Stimulated activated CD8-positive, alpha-beta memory T cell treated with anti-CD3 and anti-CD28 coated beads, Interleukin-4, amount 100 ng/mL, for 4 hours (primary cell): Measurements from ENCODE around the gene RNF181.
A peak's percentile ranks its signal among the peaks of the same experiment; 100 is the strongest.
"Not testable (repeated sequence)": the region's sequence is repeated elsewhere in the genome, so short reads cannot be mapped to it uniquely, and the experiment has no call there.

ENCODE experiments used
- DNase-seq, 2 donors: peaks; one replicate each; pipeline ENCODE4 v3.0.0-alpha.2; 2020; ENCODE audit warnings: low read depth in 2 of 2, low spot score in 1 of 2

Gene RNF181

DNA sequence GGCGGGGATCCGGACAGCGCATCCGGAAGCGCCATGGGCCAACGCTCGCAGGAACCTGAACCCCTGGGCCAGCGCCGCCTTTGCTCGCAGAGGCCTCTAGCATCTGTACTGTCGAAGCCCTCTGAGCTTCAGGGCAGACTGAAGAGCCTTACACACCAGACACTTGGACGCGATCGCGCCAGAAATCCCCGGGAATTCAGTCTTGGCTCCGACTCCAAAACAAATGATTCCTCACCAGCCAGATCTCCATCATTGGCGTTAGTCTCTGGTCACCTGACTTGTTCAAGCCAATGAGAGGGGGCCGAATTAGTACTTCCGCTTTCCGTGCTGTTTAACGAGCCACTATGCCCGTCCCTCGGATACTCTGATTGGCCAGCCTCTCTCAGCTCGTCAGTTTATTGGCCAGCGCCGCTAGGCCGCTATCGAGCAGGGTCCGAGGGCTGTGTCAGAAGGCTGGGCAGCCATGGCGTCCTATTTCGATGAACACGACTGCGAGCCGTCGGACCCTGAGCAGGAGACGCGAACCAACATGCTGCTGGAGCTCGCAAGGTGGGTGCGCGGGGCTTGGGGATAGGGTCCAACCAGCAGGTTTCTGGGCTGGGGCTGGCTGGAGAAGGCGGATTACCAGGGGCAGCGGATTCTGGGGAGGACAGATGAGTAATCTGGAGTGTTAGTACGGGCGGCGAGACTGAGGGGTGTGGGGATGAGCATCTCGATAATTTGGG lies at the start of gene RNF181:
RNF181 (plus strand) TSS at position 445 of the 725 bp plus-strand sequence; CDS start at position 464, 19 bp downstream.
- peak; percentile 80 to 81 for DNase-seq

- DNase-seq = no peak
Observed at GRCh38 chr2:85545780-85546240, 49.7 kb upstream of the RNF181 start.

GRCh38 chr2:85547089-85547858 lies 48.3 kb upstream of the RNF181 start:
- no peak for DNase-seq

GRCh38 chr2:85547859-85548607 lies 47.5 kb upstream of the RNF181 start:
- no peak for DNase-seq

DNA sequence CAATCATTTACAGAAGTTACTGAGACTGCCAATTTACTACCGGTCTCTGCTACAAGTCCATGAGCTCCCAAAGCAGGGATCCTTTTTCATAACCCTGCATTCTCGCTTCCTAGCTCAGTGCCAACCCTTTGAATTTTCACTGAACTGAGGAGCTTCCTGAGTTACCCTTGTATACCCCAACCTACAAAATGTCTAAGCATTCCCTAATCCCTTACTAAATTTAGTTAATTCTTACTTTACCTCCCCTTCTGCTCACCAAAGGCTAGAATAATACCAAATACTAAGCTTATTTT lies 47.0 kb upstream of the RNF181 start:
- no peak for DNase-seq

DNA sequence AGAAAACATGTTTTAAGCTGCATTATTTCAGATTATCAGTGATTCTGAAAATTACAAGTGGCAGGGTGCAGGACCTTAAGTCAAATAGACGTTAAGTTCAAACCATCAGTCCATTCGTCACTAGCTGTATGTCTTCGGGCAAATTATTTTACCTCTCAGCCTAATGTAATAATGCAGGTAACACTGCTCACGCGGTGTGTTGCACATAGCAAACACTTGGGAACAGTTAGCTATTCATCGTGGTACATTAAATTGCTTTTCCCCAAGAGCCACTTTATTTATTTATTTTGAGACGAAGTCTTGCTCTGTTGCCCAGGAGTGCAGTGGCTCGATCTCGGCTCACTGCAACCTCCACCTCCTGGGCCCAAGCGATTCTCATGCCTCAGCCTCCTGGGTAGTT lies 46.5 kb upstream of the RNF181 start:
- DNase-seq = no peak

DNA sequence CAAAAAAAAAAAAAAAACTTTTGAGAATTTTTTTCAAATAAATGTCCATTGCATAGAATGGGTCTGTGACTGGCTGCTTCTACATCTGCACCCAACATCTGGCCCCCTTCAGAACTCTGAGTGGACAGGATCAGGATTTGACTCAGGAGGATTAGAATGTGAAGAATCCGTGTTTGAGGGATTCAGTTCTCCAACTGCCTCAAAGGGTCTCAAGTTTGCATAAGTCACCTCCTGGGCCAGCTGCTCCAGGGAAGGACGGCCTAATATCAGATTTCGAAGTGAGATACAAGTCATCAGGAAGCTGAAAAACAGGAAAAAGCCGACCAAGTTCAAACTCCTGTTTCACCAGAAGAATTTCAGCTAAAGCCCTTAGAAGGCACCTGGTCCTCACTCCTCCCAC lies 45.7 kb upstream of the RNF181 start:
- DNase-seq = no peak

DNA sequence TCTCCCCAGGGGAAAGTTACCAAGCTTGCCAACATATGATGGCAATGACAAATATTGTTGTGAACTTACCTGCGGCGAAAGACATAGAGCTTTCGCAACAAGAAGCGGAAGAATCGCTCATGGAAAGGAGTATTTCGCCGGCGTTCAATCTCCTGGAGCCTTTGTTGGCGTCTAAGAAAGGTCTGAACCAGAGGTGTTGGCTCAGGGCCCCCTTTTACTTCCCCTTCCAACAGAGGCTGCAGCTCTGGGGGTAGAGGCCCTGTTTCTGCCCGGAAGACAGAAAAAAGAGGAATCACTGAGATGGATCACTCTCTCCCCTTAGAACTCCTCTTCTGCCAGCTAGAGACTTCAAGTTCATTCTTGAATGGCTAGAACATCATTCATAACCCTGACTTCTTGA lies 45.1 kb upstream of the RNF181 start:
- no peak for DNase-seq

DNA sequence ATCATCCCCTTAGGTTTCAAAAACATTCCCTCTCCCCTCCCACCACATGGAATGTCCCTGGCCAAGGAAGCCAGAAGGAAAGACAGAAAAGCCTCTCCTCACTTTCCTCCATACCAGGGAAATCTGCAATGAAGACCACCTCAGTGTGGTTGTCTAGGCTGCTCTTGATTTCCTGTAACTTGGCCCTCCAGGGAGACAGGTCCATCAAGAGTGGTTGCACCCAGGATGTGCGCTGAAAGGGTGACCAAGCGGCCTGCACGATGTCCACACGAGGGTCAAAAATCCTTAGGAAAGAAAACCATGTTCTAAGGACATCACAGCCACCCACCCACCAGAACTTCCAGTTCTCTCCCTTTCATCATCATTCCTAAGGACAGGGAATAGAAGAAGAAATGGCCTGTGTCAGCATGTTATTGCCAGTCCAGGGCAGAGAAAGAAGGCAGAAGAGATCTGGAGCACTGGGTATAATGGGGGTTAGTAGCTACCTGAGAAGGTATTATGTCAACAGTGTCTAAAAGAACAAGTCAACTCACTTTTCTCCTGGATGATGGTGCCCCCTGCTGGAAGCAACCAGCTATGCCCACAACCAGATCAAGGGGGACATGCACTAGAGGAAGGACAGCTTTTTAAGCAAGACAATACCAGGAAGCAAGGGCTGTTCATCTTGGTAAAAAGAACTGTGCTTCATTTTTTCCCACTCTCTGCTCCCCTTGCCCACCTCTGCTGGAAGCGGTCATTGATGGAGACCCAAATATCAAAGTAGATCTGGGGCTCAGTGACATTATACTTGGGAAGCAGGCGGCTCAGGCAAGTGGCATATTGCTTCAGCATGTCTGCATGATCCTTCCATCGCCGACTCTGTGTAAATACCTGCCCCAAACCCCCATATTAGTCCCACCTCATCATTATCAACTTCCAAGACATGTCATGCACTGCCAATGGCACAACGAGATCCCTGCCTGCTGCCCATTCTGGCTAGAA lies 43.6 kb upstream of the RNF181 start:
- DNase-seq = peak; percentile 72 to 84

DNA sequence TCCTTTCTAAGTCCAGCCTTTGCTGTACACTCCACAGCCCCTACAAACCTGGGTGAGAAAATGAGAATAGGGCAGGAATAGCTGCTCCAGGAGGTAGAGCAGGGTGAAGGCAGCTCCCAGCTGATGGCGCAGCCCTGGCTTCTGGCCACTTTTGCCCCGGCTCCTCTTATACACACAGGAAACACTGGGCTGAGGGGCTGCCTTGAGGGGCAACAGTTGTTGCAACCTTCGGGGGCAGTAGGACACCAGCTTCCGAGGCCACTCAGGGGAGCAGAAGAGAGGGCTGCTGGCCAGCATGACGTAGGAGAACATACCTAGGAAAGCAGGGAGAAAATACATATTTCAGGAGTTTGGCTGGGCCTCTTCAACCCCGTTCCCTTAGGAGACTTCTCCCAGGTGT lies 42.4 kb upstream of the RNF181 start:
- DNase-seq = no peak

GRCh38 chr2:85554980-85555612 lies 40.4 kb upstream of the RNF181 start:
- no peak for DNase-seq

GRCh38 chr2:85557130-85557529 lies 38.4 kb upstream of the RNF181 start:
- DNase-seq = no peak

DNA sequence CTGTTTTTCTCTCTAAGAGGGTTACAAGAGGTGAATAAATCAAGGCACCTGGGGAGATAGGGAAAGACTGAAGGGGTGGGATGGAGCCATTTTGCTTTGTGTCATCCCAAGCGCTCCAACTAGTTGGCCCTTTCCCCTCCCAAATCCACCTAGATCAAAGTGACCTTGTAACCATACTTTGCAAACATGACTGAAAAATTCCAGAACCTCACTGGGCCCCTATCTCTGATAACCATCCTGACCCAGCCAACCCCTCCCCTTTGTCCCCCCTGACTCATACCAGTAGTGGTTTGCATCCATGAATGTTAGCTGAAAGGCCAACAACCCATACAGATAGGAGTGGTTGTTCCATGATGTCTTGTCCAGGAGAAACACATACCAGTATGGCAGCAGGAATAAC lies 37.4 kb upstream of the RNF181 start:
- no peak for DNase-seq

DNA sequence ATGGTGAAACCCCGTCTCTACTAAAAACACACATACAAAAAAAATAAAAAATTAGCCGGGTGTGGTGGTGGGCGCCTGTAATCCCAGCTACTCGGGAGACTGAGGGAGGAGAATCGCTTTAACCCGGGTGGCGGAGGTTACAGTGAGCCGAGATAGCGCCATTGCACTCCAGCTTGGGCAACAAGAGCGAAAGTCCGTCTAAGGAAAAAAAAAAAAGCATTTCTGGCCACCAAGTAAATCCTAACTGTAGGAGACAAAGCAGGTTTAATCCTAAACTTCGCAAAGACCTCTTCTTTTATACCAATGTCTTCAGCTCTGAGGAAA lies 35.2 kb upstream of the RNF181 start:
- DNase-seq = not testable (repeated sequence)

DNA sequence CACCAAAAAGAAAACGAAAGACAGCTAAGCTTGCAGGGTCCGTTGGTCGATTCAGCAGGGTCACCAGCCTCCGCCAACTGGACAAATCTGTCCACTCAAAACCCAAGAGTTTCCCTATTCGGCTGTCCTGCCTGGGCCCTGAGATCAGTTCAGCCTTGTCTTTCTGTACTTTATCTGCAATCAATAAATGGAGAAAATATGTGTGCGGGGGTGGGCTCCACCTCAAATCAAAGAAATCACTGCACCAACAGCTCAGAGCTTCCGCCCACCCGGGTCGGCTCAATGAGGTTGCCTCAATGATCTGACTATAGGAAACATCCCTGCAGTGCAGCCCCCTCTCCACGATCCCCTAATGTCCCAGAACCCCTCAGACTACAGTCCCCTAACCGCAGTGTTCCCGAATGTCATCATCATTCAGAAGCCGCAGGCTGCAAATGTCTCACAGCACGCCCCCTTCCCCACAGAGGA lies 34.7 kb upstream of the RNF181 start:
- DNase-seq = no peak

GRCh38 chr2:85561280-85562212 lies 34.0 kb upstream of the RNF181 start, which contains the start of gene GGCX:
Gene GGCX (minus strand): TSS chr2:85561493. CDS start chr2:85561428, 65 bp downstream.
- DNase-seq = peak; percentile 87 to 90

DNA sequence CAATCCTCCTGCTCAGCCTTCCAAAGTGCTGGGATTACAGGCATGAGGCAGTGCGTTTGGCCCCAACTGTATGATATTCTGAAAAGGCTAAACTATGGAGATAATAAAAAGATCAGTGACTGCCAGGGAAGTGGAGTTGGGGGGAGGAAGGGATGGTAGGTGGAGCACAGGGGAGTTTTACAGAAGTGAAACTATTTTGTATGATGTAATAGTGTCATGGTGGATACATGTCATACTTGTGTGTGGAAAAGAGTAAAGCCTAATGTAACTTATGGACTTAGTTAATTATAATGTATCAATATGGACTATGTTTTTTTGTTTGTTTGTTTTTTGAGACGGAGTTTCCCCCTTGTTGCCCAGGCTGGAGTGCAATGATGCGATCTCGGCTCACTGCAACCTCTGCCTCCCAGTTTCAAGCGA lies 31.4 kb upstream of the RNF181 start:
- DNase-seq = no peak

DNA sequence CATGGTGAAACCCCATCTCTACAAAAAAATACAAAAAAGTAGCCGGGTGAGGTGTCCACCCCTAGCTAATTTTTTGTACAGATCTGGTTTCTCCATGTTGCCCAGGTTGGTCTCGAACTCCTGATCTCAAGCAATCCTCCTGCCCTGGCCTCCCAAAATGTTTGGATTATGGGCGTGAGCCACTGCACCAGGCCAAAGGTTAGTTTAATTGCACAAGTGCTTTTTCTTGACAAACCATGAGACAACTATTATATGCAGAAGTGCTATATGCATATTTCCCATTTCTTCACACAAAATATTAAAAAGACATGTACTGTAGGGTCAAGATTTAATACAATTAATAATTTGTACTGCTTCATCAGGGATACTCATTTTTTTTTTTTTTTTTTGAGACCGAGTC lies 29.3 kb upstream of the RNF181 start:
- no peak for DNase-seq

DNA sequence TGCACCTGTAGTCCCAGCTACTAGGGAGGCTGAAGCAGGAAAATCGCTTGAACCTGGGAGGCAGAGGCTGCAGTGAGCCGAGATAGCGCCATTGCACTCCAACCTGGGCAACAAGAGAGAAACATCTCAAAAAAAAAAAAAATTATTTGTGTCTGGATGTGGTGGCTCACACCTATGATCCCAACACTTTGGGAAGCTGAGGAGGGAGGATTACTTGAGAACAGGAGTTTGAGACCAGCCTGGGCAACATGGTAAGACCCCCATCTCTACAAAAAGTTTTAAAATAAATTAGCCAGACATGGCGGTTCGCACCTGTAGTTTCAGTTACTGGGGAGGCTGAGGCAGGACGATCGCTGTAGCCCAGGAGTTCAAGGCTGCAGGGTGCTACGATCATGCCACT lies 19.8 kb upstream of the RNF181 start:
- no peak for DNase-seq
